ENCODE data around the gene ARL8A. TPM values are rescaled to one million over a fixed set of nuclear protein-coding genes. Genes with fewer than 3 reads are reported as not detected.

Gene ARL8A
- total RNA-seq (2014; rRNA removed; shearing (Covaris generic)) = 20.6 and 28.1 TPM in 2 replicates

DNA sequence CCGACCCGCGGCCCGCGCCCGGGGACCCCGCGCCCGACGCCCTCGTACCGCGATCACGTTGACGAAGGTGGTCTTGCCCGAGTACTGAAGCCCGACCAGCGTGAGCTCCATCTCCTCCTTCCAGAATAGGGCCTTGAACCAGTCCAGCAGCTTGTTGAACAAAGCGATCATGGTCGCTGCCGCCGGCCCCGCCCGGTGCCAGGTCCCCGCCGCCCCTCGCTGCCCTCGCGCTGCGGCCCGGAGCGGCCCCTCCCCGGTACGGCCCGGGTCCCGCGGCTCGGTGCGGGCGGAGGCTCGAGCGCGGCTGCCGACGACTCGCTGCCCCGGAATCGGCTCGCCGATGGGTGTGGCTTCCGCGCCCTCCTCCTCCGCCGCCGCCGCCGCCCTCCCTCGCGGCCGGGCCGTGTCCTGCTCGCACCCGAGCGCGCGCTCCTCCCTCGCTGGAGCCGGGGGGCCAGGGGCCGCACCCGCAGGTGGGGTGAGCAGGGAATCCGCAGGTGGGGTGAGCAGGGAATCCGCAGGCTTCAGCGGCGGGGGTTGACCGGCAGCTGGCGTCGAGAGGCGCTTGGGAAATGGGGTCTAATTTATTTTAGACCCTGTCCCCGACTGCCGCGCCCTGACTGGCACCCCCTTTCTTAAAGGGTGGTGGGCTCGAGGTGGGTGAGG, at the start of gene ARL8A:
TSS of gene ARL8A (minus strand) at position 336 of the 666 bp plus-strand sequence. CDS start at position 171, 165 bp downstream.

DNA sequence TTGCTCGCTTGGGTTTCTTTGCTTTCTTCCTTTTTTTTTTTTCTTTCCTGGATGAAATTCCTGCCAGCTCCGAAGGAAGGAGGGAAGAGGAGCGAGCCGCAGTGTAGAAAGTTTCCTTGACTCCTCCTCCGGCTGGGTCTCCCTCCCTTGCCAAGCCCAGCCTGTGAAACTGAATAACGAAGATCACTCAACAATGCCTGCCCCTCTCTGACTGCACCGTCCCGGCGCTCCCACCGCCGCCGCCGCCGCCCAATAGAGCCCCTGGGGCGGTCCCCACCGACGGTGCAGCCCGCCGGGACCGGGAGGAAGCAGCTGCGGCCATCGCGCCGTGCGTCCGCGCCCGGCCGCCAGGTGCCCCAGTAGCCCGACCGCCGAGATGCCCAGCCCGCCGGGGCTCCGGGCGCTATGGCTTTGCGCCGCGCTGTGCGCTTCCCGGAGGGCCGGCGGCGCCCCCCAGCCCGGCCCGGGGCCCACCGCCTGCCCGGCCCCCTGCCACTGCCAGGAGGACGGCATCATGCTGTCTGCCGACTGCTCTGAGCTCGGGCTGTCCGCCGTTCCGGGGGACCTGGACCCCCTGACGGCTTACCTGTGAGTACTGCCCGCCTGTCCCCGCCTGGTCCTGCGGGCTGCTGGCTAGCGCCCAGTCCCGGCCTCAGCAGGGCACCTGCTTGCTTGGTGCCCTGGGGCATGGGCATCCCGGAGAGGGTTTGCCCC, 49.2 kb upstream of the ARL8A start, which contains the start of gene LGR6:
TSS of gene LGR6 (plus strand) at position 186 of the 714 bp plus-strand sequence. CDS start at position 377, 191 bp downstream.

DNA sequence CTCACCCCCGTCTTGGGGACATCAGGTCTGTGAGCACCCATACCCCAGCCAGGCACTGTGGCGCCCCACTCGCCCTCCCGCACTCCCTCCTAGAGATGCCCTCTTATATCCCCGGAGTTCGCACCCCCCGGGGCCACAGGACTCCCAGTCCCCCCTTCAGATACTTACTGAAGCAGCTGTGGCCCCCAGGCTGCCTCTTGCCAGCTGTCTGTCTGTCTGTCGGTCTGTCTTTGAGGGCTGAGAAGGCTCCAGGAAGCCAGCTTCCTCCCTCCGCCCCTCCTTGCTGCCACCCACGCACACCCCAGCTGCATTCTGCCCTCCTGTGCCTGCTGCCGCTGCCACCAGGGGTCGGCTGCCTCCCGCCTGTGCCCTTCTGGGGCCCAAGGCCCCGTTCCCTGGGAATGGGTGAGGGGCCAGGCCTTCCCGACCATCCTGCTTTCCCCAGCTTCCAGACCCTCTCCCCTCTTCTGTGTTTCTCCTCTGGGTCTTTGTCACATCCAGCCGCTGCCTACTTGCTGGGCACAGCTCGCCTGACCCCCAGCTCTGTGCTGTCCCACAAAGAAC, 15.9 kb upstream of the ARL8A start, which contains the start of gene PTPN7:
TSS of gene PTPN7 (minus strand) at position 226 of the 564 bp plus-strand sequence. CDS start 1,200 bp downstream, outside the sequence.

DNA sequence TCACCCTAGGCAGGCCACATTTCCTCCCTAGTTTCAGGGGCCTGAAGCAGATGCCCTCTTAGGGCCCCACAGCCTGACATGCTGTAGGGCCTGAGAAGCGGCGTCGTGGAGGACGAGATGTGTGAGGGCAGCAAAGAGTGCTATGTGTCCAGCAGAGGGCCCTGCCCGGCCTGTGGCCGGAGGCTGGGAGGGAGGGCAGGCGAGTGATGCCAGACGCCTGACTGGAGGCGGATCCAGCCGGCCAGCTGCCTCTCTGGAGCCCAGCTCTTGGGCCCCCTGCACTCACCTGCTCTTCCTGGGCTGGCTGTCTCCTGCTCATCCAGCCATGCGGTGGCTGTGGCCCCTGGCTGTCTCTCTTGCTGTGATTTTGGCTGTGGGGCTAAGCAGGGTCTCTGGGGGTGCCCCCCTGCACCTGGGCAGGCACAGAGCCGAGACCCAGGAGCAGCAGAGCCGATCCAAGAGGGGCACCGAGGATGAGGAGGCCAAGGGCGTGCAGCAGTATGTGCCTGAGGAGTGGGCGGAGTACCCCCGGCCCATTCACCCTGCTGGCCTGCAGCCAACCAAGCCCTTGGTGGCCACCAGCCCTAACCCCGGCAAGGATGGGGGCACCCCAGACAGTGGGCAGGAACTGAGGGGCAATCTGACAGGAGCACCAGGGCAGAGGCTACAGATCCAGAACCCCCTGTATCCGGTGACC, 21.8 kb downstream of the ARL8A start, which contains the start of gene GPR37L1:
TSS of gene GPR37L1 (plus strand) at position 279 of the 697 bp plus-strand sequence. CDS start at position 326, 47 bp downstream.

Small RNA genes within 50 kb of the gene (small RNA-seq; reads per million reads assigned to genes)
- gene CRIP1P3 = not detected

Other genes with a start within 250 kb of the ARL8A start
- gene LMOD1, start 198.2 kb downstream of the ARL8A start, total RNA-seq (2014; rRNA removed; shearing (Covaris generic)) = 0.19 TPM in 1 of 2 replicates, not detected in the other
- 60.7 and 71.3 TPM in 2 replicates for gene TIMM17A, start 189.2 kb downstream of the ARL8A start, total RNA-seq (2014; rRNA removed; shearing (Covaris generic))
- 91.6 and 98.5 TPM in 2 replicates for gene RNPEP, start 162.1 kb downstream of the ARL8A start, total RNA-seq (2014; rRNA removed; shearing (Covaris generic))
- gene ELF3, start 134.2 kb downstream of the ARL8A start, total RNA-seq (2014; rRNA removed; shearing (Covaris generic)) = 1.1 and 1.7 TPM in 2 replicates
- gene GPR37L1, start 21.8 kb downstream of the ARL8A start, total RNA-seq (2014; rRNA removed; shearing (Covaris generic)) = not detected in 2 replicates
- not detected in 2 replicates for gene PTPN7, start 15.9 kb upstream of the ARL8A start, total RNA-seq (2014; rRNA removed; shearing (Covaris generic))
- 0.23 TPM in 1 of 2 replicates, not detected in the other for gene LGR6, start 49.1 kb upstream of the ARL8A start, total RNA-seq (2014; rRNA removed; shearing (Covaris generic))
- 93.1 and 94.6 TPM in 2 replicates for gene UBE2T, start 197.2 kb upstream of the ARL8A start, total RNA-seq (2014; rRNA removed; shearing (Covaris generic))
- 12.4 and 18.7 TPM in 2 replicates for gene PPP1R12B, start 204.0 kb upstream of the ARL8A start, total RNA-seq (2014; rRNA removed; shearing (Covaris generic))

Measured in A375 (cell line).